ENCODE results near the gene MAP4K4. TPM values are rescaled to one million over a fixed set of nuclear protein-coding genes. Genes with fewer than 3 reads are reported as not detected.

Gene MAP4K4
- total RNA-seq, 1 experiment from 2014 or later, result 132 TPM

DNA sequence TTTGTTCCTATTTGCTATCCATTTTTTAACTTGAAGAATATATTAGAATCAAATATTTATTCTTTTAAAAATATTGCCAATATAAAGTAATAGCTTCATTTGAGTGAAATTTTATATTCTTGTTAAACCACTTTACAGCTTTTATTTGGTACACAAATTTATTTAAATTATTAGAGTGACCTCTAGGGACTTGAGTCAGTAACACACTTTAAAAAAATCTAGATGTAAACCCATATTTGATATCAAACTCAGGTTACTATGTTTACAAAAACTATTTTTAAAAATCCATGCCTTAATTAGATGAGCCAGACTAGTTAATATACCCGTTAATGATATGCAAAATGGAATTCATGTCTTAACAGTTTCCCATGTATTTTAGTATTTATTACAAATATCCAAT, 134.6 kb downstream of the MAP4K4 start:
- H4K91ac ChIP-seq (ENCODE audit: insufficient read length, low read depth, low read length), result no peak overlapping the region
- H2BK20ac ChIP-seq (ENCODE audit: low read depth, low read length, poor library complexity, severe bottlenecking), result no peak overlapping the region
- no peak overlapping the region for H3K4ac ChIP-seq (ENCODE audit: low read depth, low read length)
- no peak overlapping the region for H2BK15ac ChIP-seq (ENCODE audit: low read depth, low read length)
- TF ChIP-seq, protein P1, sequence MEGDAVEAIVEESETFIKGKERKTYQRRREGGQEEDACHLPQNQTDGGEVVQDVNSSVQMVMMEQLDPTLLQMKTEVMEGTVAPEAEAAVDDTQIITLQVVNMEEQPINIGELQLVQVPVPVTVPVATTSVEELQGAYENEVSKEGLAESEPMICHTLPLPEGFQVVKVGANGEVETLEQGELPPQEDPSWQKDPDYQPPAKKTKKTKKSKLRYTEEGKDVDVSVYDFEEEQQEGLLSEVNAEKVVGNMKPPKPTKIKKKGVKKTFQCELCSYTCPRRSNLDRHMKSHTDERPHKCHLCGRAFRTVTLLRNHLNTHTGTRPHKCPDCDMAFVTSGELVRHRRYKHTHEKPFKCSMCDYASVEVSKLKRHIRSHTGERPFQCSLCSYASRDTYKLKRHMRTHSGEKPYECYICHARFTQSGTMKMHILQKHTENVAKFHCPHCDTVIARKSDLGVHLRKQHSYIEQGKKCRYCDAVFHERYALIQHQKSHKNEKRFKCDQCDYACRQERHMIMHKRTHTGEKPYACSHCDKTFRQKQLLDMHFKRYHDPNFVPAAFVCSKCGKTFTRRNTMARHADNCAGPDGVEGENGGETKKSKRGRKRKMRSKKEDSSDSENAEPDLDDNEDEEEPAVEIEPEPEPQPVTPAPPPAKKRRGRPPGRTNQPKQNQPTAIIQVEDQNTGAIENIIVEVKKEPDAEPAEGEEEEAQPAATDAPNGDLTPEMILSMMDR (conservative IDR thresholded peaks at IDR 0.05), result peak; percentile 56
- no peaks in the 10 kb centered on the region for H3K9me3 ChIP-seq (ENCODE audit: control insufficient read depth, low read depth, low read length)
- no peak overlapping the region for H4K5ac ChIP-seq (ENCODE audit: insufficient read length, low read depth, low read length)
- H3K18ac ChIP-seq (ENCODE audit: insufficient read length, low read depth, low read length), result no peak overlapping the region
- no peak overlapping the region for H3K27ac ChIP-seq (ENCODE audit: insufficient read length, low read depth, low read length)
- no peak overlapping the region for H3K27ac Mint-ChIP-seq
- H3K4me1 ChIP-seq (ENCODE audit: insufficient read depth, low read length), result no peaks in the 10 kb centered on the region
- H3K4me2 ChIP-seq (ENCODE audit: insufficient read depth, insufficient read length, low read length), result no peak overlapping the region
- no peak overlapping the region for H2BK5ac ChIP-seq (ENCODE audit: insufficient read length, low read length)
- H4K8ac ChIP-seq (replicated peaks; ENCODE audit: insufficient read length, low read depth, low read length), result no peak overlapping the region
- H2BK12ac ChIP-seq (ENCODE audit: insufficient read length, low read depth, low read length), result no peak overlapping the region
- no peak overlapping the region for H3K23ac ChIP-seq (ENCODE audit: insufficient read length, low read depth, low read length)
- no peaks in the 10 kb centered on the region for H3K27me3 Mint-ChIP-seq (ENCODE audit: low read depth)
- H3K14ac ChIP-seq (ENCODE audit: insufficient read depth, low read length), result no peak overlapping the region
- H2AK5ac ChIP-seq (ENCODE audit: insufficient read length, low read length), result no peak overlapping the region
- no peak overlapping the region for H3K9ac ChIP-seq (ENCODE audit: extremely low read depth, insufficient read length, low read length)
- H3K79me1 ChIP-seq (ENCODE audit: insufficient read depth, low read depth, low read length, poor library complexity, severe bottlenecking), result peaks cover 3% of the 10 kb centered on the region
- no peak overlapping the region for H3T11ph ChIP-seq (ENCODE audit: low read length)
- WGBS (ENCODE audit: extremely low coverage, insufficient read length, low lambda C conversion rate), result no CpG with 5 or more reads among the region's 1 CpG
- no peak overlapping the region for H2BK120ac ChIP-seq (ENCODE audit: low read depth, low read length, poor library complexity, severe bottlenecking)
- no peaks in the 10 kb centered on the region for H3K27me3 ChIP-seq (ENCODE audit: insufficient read depth, low read length)
- DNase-seq, result no peak
- no peak overlapping the region for H3K4me3 Mint-ChIP-seq
- no peaks in the 10 kb centered on the region for H4K20me1 ChIP-seq (ENCODE audit: control insufficient read depth, insufficient read depth, insufficient read length)
- H3K36me3 Mint-ChIP-seq (ENCODE audit: insufficient read depth in 1 of 3, low read depth in 3 of 3), result peaks cover 26 to 63% (median 58%) of the 10 kb centered on the region in 3 experiments
- no peaks in the 10 kb centered on the region for H3K23me2 ChIP-seq (ENCODE audit: insufficient read length, low read depth, low read length, poor library complexity, severe bottlenecking)
- no peak overlapping the region for H2AFZ ChIP-seq (ENCODE audit: low read length)
- peaks cover 9 to 14% of the 10 kb centered on the region in 2 experiments for H3K4me1 Mint-ChIP-seq
- no peak overlapping the region for H3K56ac ChIP-seq (ENCODE audit: insufficient read length, low read depth, low read length)
- no peaks in the 10 kb centered on the region for H3K9me3 Mint-ChIP-seq
- no peaks in the 10 kb centered on the region for H3K79me2 ChIP-seq (ENCODE audit: insufficient read depth, low read length)

Measured in H9 (cell line).